ENCODE data around the gene TNNT2. TPM values are rescaled to one million over a fixed set of nuclear protein-coding genes. Genes with fewer than 3 reads are reported as not detected.

TNNT2 gene
- total RNA-seq, 2 donors from 2014 or later = not detected

GRCh38 chr1:201399018-201399351, 21.5 kb upstream of the TNNT2 start, which contains the start of gene LAD1:
Gene LAD1, minus strand, starts transcription at chr1:201399324. Its CDS starts 18 bp downstream, at chr1:201399306.
- no peak within 1 kb of the TSS for H3K27ac Mint-ChIP-seq
- H3K27me3 Mint-ChIP-seq = peaks cover 47% of the 10 kb centered on the region
- peaks cover 6% of the 10 kb centered on the region for H3K36me3 Mint-ChIP-seq (ENCODE audit: low read depth)
- H3K9me3 ChIP-seq (ENCODE audit: control insufficient read depth, low read length, poor library complexity, severe bottlenecking) = no peaks in the 10 kb centered on the region
- no peaks in the 10 kb centered on the region for H3K4me1 Mint-ChIP-seq
- H3K4me3 Mint-ChIP-seq = peak within 1 kb of the TSS; percentile 49
- DNase-seq = no peak
- no peak for ATAC-seq

GRCh38 chr1:201397675-201398074, 20.2 kb upstream of the TNNT2 start:
- no peaks in the 10 kb centered on the region for H3K9me3 ChIP-seq (ENCODE audit: control insufficient read depth, low read length, poor library complexity, severe bottlenecking)
- H3K27ac Mint-ChIP-seq = no peak overlapping the region
- H3K36me3 Mint-ChIP-seq (ENCODE audit: low read depth) = peaks cover 6% of the 10 kb centered on the region
- H3K4me3 Mint-ChIP-seq = peak overlapping the region; percentile 49
- H3K27me3 Mint-ChIP-seq = peaks cover 53% of the 10 kb centered on the region
- no peak for DNase-seq
- no peak for ATAC-seq
- H3K4me1 Mint-ChIP-seq = peaks cover 5% of the 10 kb centered on the region

- peaks cover 9% of the 10 kb centered on the region for H3K4me1 Mint-ChIP-seq
Measured at GRCh38 chr1:201396861-201397464, 19.5 kb upstream of the TNNT2 start.

GRCh38 chr1:201395936-201396335, 18.5 kb upstream of the TNNT2 start:
- Mint-ChIP-seq H3K27ac (no peak overlapping the region), H3K4me1 (peaks cover 9% of the 10 kb centered on the region), H3K4me3 (no peak overlapping the region), H3K36me3 (ENCODE audit: low read depth) (peaks cover 9% of the 10 kb centered on the region), H3K27me3 (peaks cover 70% of the 10 kb centered on the region)
- no peak for DNase-seq
- H3K9me3 ChIP-seq (ENCODE audit: control insufficient read depth, low read length, poor library complexity, severe bottlenecking) = no peaks in the 10 kb centered on the region
- ATAC-seq = no peak

More at GRCh38 chr1:201396861-201397464, 19.5 kb upstream of the TNNT2 start:
- H3K9me3 ChIP-seq (ENCODE audit: control insufficient read depth, low read length, poor library complexity, severe bottlenecking) = no peaks in the 10 kb centered on the region
- H3K27ac Mint-ChIP-seq = no peak overlapping the region
- peaks cover 9% of the 10 kb centered on the region for H3K36me3 Mint-ChIP-seq (ENCODE audit: low read depth)
- no peak overlapping the region for H3K4me3 Mint-ChIP-seq
- ATAC-seq (no peak), DNase-seq (no peak)
- peaks cover 60% of the 10 kb centered on the region for H3K27me3 Mint-ChIP-seq

- Mint-ChIP-seq H3K27ac (no peak overlapping the region), H3K36me3 (ENCODE audit: low read depth) (peaks cover 7% of the 10 kb centered on the region), H3K4me1 (peaks cover 9% of the 10 kb centered on the region), H3K27me3 (peaks cover 71% of the 10 kb centered on the region), H3K4me3 (no peak overlapping the region)
- H3K9me3 ChIP-seq (ENCODE audit: control insufficient read depth, low read length, poor library complexity, severe bottlenecking) = no peaks in the 10 kb centered on the region
- DNase-seq (no peak), ATAC-seq (no peak)
Measured at GRCh38 chr1:201394591-201394990, 17.1 kb upstream of the TNNT2 start.

GRCh38 chr1:201393076-201393475, 15.6 kb upstream of the TNNT2 start:
- DNase-seq = no peak
- no peaks in the 10 kb centered on the region for H3K9me3 ChIP-seq (ENCODE audit: control insufficient read depth, low read length, poor library complexity, severe bottlenecking)
- Mint-ChIP-seq H3K4me1 (peaks cover 9% of the 10 kb centered on the region), H3K27ac (no peak overlapping the region), H3K27me3 (peaks cover 63% of the 10 kb centered on the region), H3K36me3 (ENCODE audit: low read depth) (peaks cover 7% of the 10 kb centered on the region), H3K4me3 (no peak overlapping the region)
- no peak for ATAC-seq

GRCh38 chr1:201391651-201392511, 14.4 kb upstream of the TNNT2 start:
- H3K9me3 ChIP-seq (ENCODE audit: control insufficient read depth, low read length, poor library complexity, severe bottlenecking) = no peaks in the 10 kb centered on the region
- ATAC-seq = no peak
- peaks cover 3% of the 10 kb centered on the region for H3K36me3 Mint-ChIP-seq (ENCODE audit: low read depth)
- DNase-seq = no peak
- H3K27ac Mint-ChIP-seq = no peak overlapping the region
- H3K27me3 Mint-ChIP-seq = peaks cover 59% of the 10 kb centered on the region
- no peak overlapping the region for H3K4me3 Mint-ChIP-seq
- H3K4me1 Mint-ChIP-seq = peaks cover 9% of the 10 kb centered on the region

GRCh38 chr1:201391225-201391624, 13.7 kb upstream of the TNNT2 start:
- no peak for ATAC-seq
- H3K36me3 Mint-ChIP-seq (ENCODE audit: low read depth) = peaks cover 3% of the 10 kb centered on the region
- DNase-seq = no peak
- H3K27ac Mint-ChIP-seq = no peak overlapping the region
- H3K4me3 Mint-ChIP-seq = no peak overlapping the region
- peaks cover 55% of the 10 kb centered on the region for H3K27me3 Mint-ChIP-seq
- peaks cover 9% of the 10 kb centered on the region for H3K4me1 Mint-ChIP-seq
- H3K9me3 ChIP-seq (ENCODE audit: control insufficient read depth, low read length, poor library complexity, severe bottlenecking) = no peaks in the 10 kb centered on the region

- DNase-seq = no peak
- Mint-ChIP-seq H3K27me3 (peaks cover 55% of the 10 kb centered on the region), H3K4me1 (peaks cover 12% of the 10 kb centered on the region), H3K4me3 (no peak overlapping the region), H3K36me3 (ENCODE audit: low read depth) (peaks cover 3% of the 10 kb centered on the region), H3K27ac (no peak overlapping the region)
- H3K9me3 ChIP-seq (ENCODE audit: control insufficient read depth, low read length, poor library complexity, severe bottlenecking) = no peaks in the 10 kb centered on the region
- ATAC-seq = no peak
Measured at GRCh38 chr1:201389051-201389450, 11.6 kb upstream of the TNNT2 start.

- ATAC-seq (no peak), DNase-seq (no peak)
- Mint-ChIP-seq H3K27me3 (peaks cover 57% of the 10 kb centered on the region), H3K4me1 (peaks cover 2% of the 10 kb centered on the region), H3K27ac (no peak overlapping the region), H3K36me3 (ENCODE audit: low read depth) (peaks cover 2% of the 10 kb centered on the region), H3K4me3 (no peak overlapping the region)
- H3K9me3 ChIP-seq (ENCODE audit: control insufficient read depth, low read length, poor library complexity, severe bottlenecking) = no peaks in the 10 kb centered on the region
Measured at GRCh38 chr1:201386208-201386607, 8.7 kb upstream of the TNNT2 start.

- peak; percentile 57 for ATAC-seq
- Mint-ChIP-seq H3K27ac (no peak overlapping the region), H3K27me3 (peaks cover 57% of the 10 kb centered on the region), H3K4me1 (peaks cover 2% of the 10 kb centered on the region), H3K4me3 (no peak overlapping the region), H3K36me3 (ENCODE audit: low read depth) (peaks cover 2% of the 10 kb centered on the region)
- no peak for DNase-seq
- no peaks in the 10 kb centered on the region for H3K9me3 ChIP-seq (ENCODE audit: control insufficient read depth, low read length, poor library complexity, severe bottlenecking)
Measured at GRCh38 chr1:201385299-201385891, 7.9 kb upstream of the TNNT2 start.

GRCh38 chr1:201384406-201384782, 6.9 kb upstream of the TNNT2 start:
- DNase-seq = no peak
- H3K4me1 Mint-ChIP-seq = peaks cover 2% of the 10 kb centered on the region
- no peak overlapping the region for H3K4me3 Mint-ChIP-seq
- ATAC-seq = no peak
- H3K9me3 ChIP-seq (ENCODE audit: control insufficient read depth, low read length, poor library complexity, severe bottlenecking) = no peaks in the 10 kb centered on the region
- peaks cover 2% of the 10 kb centered on the region for H3K36me3 Mint-ChIP-seq (ENCODE audit: low read depth)
- H3K27me3 Mint-ChIP-seq = peaks cover 58% of the 10 kb centered on the region
- no peak overlapping the region for H3K27ac Mint-ChIP-seq

GRCh38 chr1:201383647-201384405, 6.3 kb upstream of the TNNT2 start:
- Mint-ChIP-seq H3K36me3 (ENCODE audit: low read depth) (peaks cover 2% of the 10 kb centered on the region), H3K27ac (no peak overlapping the region), H3K4me3 (no peak overlapping the region), H3K4me1 (peaks cover 2% of the 10 kb centered on the region), H3K27me3 (peaks cover 63% of the 10 kb centered on the region)
- H3K9me3 ChIP-seq (ENCODE audit: control insufficient read depth, low read length, poor library complexity, severe bottlenecking) = no peaks in the 10 kb centered on the region
- no peak for DNase-seq
- ATAC-seq = no peak
